Activated CD4-positive, alpha-beta T cell treated with anti-CD3 and anti-CD28 coated beads for 36 hours (primary cell): ENCODE data around the gene ORC5. TPM values are rescaled to one million over a fixed set of nuclear protein-coding genes. Genes with fewer than 3 reads are reported as not detected.
"Not testable (repeated sequence)": the region's sequence is repeated elsewhere in the genome, so short reads cannot be mapped to it uniquely, and the experiment has no call there.

Source experiments
- ATAC-seq: fragments of 200-7000 bp; cut with Tn5 transposase; one replicate; pipeline ENCODE4 v1.10.0; 2021; ENCODE audit warnings: mild to moderate bottlenecking, moderate library complexity
- CTCF ChIA-PET: fragments of 350-600 bp; sonication (Branson Sonifier 250); formaldehyde crosslinking; loops from one replicate; lab custom pipeline; 2021; ENCODE audit warnings: antibody characterized with exemption; lab: Charles Lee
- POLR2A ChIA-PET: fragments of 350-600 bp; sonication (Branson Sonifier 250); formaldehyde crosslinking; loops from one replicate; lab custom pipeline; 2021; ENCODE audit warnings: antibody characterized with exemption, inconsistent platforms; lab: Charles Lee
- DNase-seq: peaks from one replicate; pipeline ENCODE4 v3.0.0-alpha.2; 2020
- H3K27ac Mint-ChIP-seq: one replicate; pipeline ENCODE4 v1.8.0; 2021; ENCODE audit warnings: mixed read lengths
- H3K27me3 Mint-ChIP-seq: one replicate; pipeline ENCODE4 v1.8.0; 2021; ENCODE audit warnings: mixed read lengths
- H3K36me3 Mint-ChIP-seq: one replicate; pipeline ENCODE4 v1.8.0; 2021; ENCODE audit warnings: low read depth, mixed read lengths
- H3K4me1 Mint-ChIP-seq: one replicate; pipeline ENCODE4 v1.8.0; 2021; ENCODE audit warnings: mixed read lengths
- H3K4me3 Mint-ChIP-seq: one replicate; pipeline ENCODE4 v1.8.0; 2021; ENCODE audit warnings: mild to moderate bottlenecking, moderate library complexity, mixed read lengths
- H3K9me3 Mint-ChIP-seq: one replicate; pipeline ENCODE4 v1.8.0; 2021; ENCODE audit warnings: low read depth, mixed read lengths
- intact Hi-C, 2 experiments: fragments of 100-400 bp; cut with DNase I in 1 of 2; cut with micrococcal nuclease in 1 of 2; formaldehyde crosslinking; loops; one replicate each; pipeline versions ENCODE4 v1.14.2 to v1.15.1; 2022 to 2024; cut with DNase I, micrococcal nuclease
- total RNA-seq, 2 experiments: library from RNA; stranded (reverse); gene quantifications; one replicate each; pipeline ENCODE4 v1.2.3, GENCODE V29; 2021

Gene ORC5
- total RNA-seq, 2 experiments from 2014 or later: 23.5 to 25.1 TPM

- Mint-ChIP-seq H3K36me3 (peaks cover 70% of the 10 kb centered on the region), H3K4me1 (peaks cover 11% of the 10 kb centered on the region), H3K27ac (no peak overlapping the region), H3K4me3 (no peak overlapping the region), H3K27me3 (no peaks in the 10 kb centered on the region), H3K9me3 (peaks cover 4% of the 10 kb centered on the region)
- DNase-seq: no peak
- ChIA-PET POLR2A (interaction anchor here (0.6 to 0.8 kb wide), 2 partner anchors 75 to 1401 kb away, joined by 10 read pairs; no protein-coding TSS in a partner anchor), CTCF (interaction anchor here (0.6 kb wide), 1 partner anchor 1207 kb away, joined by 3 read pairs; no protein-coding TSS in a partner anchor)
- intact Hi-C loops: no loop called here
- no peak for ATAC-seq
Observed at GRCh38 chr7:104192434-104192833, 15.4 kb downstream of the ORC5 start.

GRCh38 chr7:104185346-104185745 is 22.5 kb downstream of the ORC5 start:
- H3K4me1 Mint-ChIP-seq: no peaks in the 10 kb centered on the region
- H3K9me3 Mint-ChIP-seq: peaks cover 2% of the 10 kb centered on the region
- intact Hi-C loops: no loop called here
- peaks cover 64% of the 10 kb centered on the region for H3K36me3 Mint-ChIP-seq
- ATAC-seq (no peak), DNase-seq (no peak)
- no peak overlapping the region for H3K27ac Mint-ChIP-seq
- no peaks in the 10 kb centered on the region for H3K27me3 Mint-ChIP-seq
- no peak overlapping the region for H3K4me3 Mint-ChIP-seq
- POLR2A ChIA-PET: no interaction called here
- CTCF ChIA-PET: no interaction called here

GRCh38 chr7:104179178-104179577 is 28.6 kb downstream of the ORC5 start:
- intact Hi-C loops: no loop called here
- CTCF ChIA-PET: no interaction called here
- H3K36me3 Mint-ChIP-seq: peaks cover 64% of the 10 kb centered on the region

GRCh38 chr7:104177565-104178083 is 30.2 kb downstream of the ORC5 start:
- intact Hi-C loops, CTCF ChIA-PET, POLR2A ChIA-PET, H3K27me3 Mint-ChIP-seq, ATAC-seq, H3K4me1 Mint-ChIP-seq, H3K4me3 Mint-ChIP-seq, DNase-seq, H3K27ac Mint-ChIP-seq, H3K9me3 Mint-ChIP-seq: not testable (repeated sequence)
- H3K36me3 Mint-ChIP-seq: peaks cover 62% of the 10 kb centered on the region

More at GRCh38 chr7:104179178-104179577, 28.6 kb downstream of the ORC5 start:
- DNase-seq (no peak), ATAC-seq (no peak)
- Mint-ChIP-seq H3K4me1 (no peaks in the 10 kb centered on the region), H3K4me3 (no peak overlapping the region), H3K27me3 (no peaks in the 10 kb centered on the region), H3K27ac (no peak overlapping the region), H3K9me3 (peaks cover 10% of the 10 kb centered on the region)
- POLR2A ChIA-PET: interaction anchor here (0.7 kb wide), 1 partner anchor 1028 kb away, joined by 4 read pairs; no protein-coding TSS in a partner anchor

GRCh38 chr7:104176332-104176731 is 31.5 kb downstream of the ORC5 start:
- CTCF ChIA-PET: interaction anchor here (0.8 to 1.1 kb wide), 2 partner anchors 9 to 21 kb away, joined by 3 to 4 read pairs; no protein-coding TSS in a partner anchor
- ATAC-seq (no peak), DNase-seq (no peak)
- H3K4me1 Mint-ChIP-seq: no peaks in the 10 kb centered on the region
- H3K9me3 Mint-ChIP-seq: peaks cover 10% of the 10 kb centered on the region
- H3K4me3 Mint-ChIP-seq: no peak overlapping the region
- POLR2A ChIA-PET: no interaction called here
- H3K27ac Mint-ChIP-seq: no peak overlapping the region
- H3K36me3 Mint-ChIP-seq: peaks cover 56% of the 10 kb centered on the region
- H3K27me3 Mint-ChIP-seq: no peaks in the 10 kb centered on the region
- intact Hi-C loops: no loop called here

- Mint-ChIP-seq H3K4me3 (no peak overlapping the region), H3K27me3 (no peaks in the 10 kb centered on the region), H3K27ac (no peak overlapping the region), H3K9me3 (peaks cover 10% of the 10 kb centered on the region), H3K4me1 (no peaks in the 10 kb centered on the region), H3K36me3 (peaks cover 56% of the 10 kb centered on the region)
- no peak for DNase-seq
- ChIA-PET POLR2A (no interaction called here), CTCF (interaction anchor here (0.8 to 1.1 kb wide), 2 partner anchors 8 to 22 kb away, joined by 3 to 4 read pairs; no protein-coding TSS in a partner anchor)
- intact Hi-C loops: no loop called here
- no peak for ATAC-seq
Observed at GRCh38 chr7:104175361-104175984, 32.3 kb downstream of the ORC5 start.

- H3K36me3 Mint-ChIP-seq: peaks cover 55% of the 10 kb centered on the region
- ChIA-PET POLR2A (no interaction called here), CTCF (no interaction called here)
Observed at GRCh38 chr7:104174798-104175197, 33.0 kb downstream of the ORC5 start.

GRCh38 chr7:104162081-104162480 is 45.7 kb downstream of the ORC5 start:
- Mint-ChIP-seq H3K4me1 (no peaks in the 10 kb centered on the region), H3K36me3 (peaks cover 18% of the 10 kb centered on the region), H3K27me3 (no peaks in the 10 kb centered on the region), H3K9me3 (no peaks in the 10 kb centered on the region), H3K4me3 (no peak overlapping the region), H3K27ac (no peak overlapping the region)
- CTCF ChIA-PET: interaction anchor here (2.8 kb wide), 1 partner anchor 587 kb away, joined by 11 read pairs; no protein-coding TSS in a partner anchor
- ATAC-seq (no peak), DNase-seq (no peak)
- POLR2A ChIA-PET: no interaction called here
- intact Hi-C loops: no loop called here

More at GRCh38 chr7:104174798-104175197, 33.0 kb downstream of the ORC5 start:
- intact Hi-C loops: no loop called here
- peaks cover 7% of the 10 kb centered on the region for H3K9me3 Mint-ChIP-seq
- H3K27me3 Mint-ChIP-seq: no peaks in the 10 kb centered on the region
- DNase-seq: no peak
- no peak overlapping the region for H3K27ac Mint-ChIP-seq
- H3K4me1 Mint-ChIP-seq: no peaks in the 10 kb centered on the region
- H3K4me3 Mint-ChIP-seq: no peak overlapping the region
- ATAC-seq: no peak

- intact Hi-C loops: no loop called here
- no peaks in the 10 kb centered on the region for H3K9me3 Mint-ChIP-seq
- no peak overlapping the region for H3K27ac Mint-ChIP-seq
- peaks cover 18% of the 10 kb centered on the region for H3K36me3 Mint-ChIP-seq
- CTCF ChIA-PET: interaction anchor here (0.6 to 2.8 kb wide), 2 partner anchors 8 to 587 kb away, joined by 6 to 11 read pairs; no protein-coding TSS in a partner anchor
- POLR2A ChIA-PET: no interaction called here
- H3K4me3 Mint-ChIP-seq: no peak overlapping the region
- H3K4me1 Mint-ChIP-seq: no peaks in the 10 kb centered on the region
- DNase-seq (no peak), ATAC-seq (no peak)
- H3K27me3 Mint-ChIP-seq: no peaks in the 10 kb centered on the region
Observed at GRCh38 chr7:104161244-104161643, 46.6 kb downstream of the ORC5 start.

- H3K27me3 Mint-ChIP-seq: no peaks in the 10 kb centered on the region
- intact Hi-C loops: no loop called here
- DNase-seq: no peak
- ATAC-seq: no peak
- ChIA-PET POLR2A (no interaction called here), CTCF (interaction anchor here (0.8 to 1.6 kb wide), 6 partner anchors 9 to 587 kb away, joined by 3 to 13 read pairs (median 4); no protein-coding TSS in a partner anchor)
- no peaks in the 10 kb centered on the region for H3K4me1 Mint-ChIP-seq
- H3K4me3 Mint-ChIP-seq: no peak overlapping the region
- H3K9me3 Mint-ChIP-seq: no peaks in the 10 kb centered on the region
- no peak overlapping the region for H3K27ac Mint-ChIP-seq
- H3K36me3 Mint-ChIP-seq: peaks cover 19% of the 10 kb centered on the region
Observed at GRCh38 chr7:104160375-104160774, 47.4 kb downstream of the ORC5 start.

GRCh38 chr7:104156842-104157277 is 51.0 kb downstream of the ORC5 start:
- ATAC-seq: no peak
- no peak overlapping the region for H3K27ac Mint-ChIP-seq
- H3K4me1 Mint-ChIP-seq: no peaks in the 10 kb centered on the region
- ChIA-PET CTCF (interaction anchor here (0.9 kb wide), 1 partner anchor 14 kb away, joined by 3 read pairs; no protein-coding TSS in a partner anchor), POLR2A (no interaction called here)
- intact Hi-C loops: loop anchor here (1.0 to 10.0 kb wide), 6 partner anchors 162 to 862 kb away; partner anchors contain the start of genes SLC26A5 (in 2 of the 2) and PMPCB (in 1 of the 2)
- no peak for DNase-seq
- no peaks in the 10 kb centered on the region for H3K9me3 Mint-ChIP-seq
- peaks cover 24% of the 10 kb centered on the region for H3K36me3 Mint-ChIP-seq
- H3K27me3 Mint-ChIP-seq: no peaks in the 10 kb centered on the region
- H3K4me3 Mint-ChIP-seq: no peak overlapping the region
